HuH-7 (cell line): ENCODE data around the gene R3HDML.

ENCODE experiments used
- DNase-seq: peaks from one replicate; pipeline ENCODE4 v3.0.0; 2011; ENCODE audit warnings: low spot score

The R3HDML gene

DNA sequence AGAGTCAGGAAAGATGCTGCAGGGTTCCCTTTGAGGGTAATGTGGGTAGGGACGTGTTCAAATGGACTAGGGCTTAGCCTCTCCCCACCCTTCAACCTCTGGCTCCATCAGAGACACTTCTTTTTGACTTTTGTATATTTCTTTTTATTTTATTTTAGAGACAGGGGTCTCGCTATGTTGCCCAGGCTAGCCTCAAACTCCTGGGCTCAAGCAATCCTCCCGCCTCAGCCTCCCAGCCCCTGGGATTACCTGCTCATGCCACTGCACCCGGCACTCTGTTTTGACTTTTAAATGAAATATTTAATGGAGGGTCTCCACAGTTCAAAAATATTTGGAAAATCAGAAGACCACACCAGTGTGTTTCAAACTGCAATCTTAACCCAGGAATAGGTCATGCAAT lies 27.2 kb downstream of the R3HDML start:
- DNase-seq, result no peak

- DNase-seq, result no peak
Observed at GRCh38 chr20:44364780-44365179, 27.9 kb downstream of the R3HDML start.

DNA sequence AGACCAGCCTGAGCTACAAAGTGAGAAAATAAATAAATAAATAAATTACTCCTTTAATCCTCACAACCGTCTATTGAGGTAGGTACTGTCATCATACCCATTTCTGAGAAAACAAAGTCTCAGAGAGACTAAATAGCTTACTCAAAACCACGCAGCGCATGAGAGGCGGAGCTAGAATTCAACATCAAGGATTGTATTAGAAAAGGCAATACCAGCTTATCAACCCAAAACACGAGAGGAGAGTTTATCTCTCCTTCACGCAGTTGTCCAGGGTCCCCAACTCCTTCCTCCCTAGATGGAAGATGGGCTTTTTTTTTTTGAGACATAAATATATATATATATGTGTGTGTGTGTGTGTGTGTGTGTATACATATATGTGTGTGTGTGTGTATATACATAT lies 30.9 kb downstream of the R3HDML start:
- no peak for DNase-seq

- peak; percentile 84 for DNase-seq
Observed at GRCh38 chr20:44370639-44371218, 33.9 kb downstream of the R3HDML start.

DNA sequence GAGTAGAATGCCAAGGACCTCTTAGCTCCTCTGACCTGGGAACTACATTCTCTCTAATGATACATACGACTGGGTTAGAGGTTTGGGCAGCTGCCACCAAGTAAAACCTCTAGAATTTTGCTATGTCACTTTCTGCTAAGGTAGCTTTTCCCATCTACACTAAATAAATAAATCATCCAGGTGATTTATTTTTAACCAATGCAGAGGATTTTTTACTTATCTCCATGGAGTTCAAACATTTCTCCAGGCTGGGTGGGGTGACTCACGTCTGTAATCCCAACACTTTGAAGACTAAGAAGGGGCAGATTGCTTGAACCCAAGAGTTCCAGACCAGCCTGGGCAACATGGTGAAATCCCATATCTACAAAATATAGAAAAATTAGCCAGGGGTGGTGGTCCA lies 45.8 kb downstream of the R3HDML start:
- no peak for DNase-seq

DNA sequence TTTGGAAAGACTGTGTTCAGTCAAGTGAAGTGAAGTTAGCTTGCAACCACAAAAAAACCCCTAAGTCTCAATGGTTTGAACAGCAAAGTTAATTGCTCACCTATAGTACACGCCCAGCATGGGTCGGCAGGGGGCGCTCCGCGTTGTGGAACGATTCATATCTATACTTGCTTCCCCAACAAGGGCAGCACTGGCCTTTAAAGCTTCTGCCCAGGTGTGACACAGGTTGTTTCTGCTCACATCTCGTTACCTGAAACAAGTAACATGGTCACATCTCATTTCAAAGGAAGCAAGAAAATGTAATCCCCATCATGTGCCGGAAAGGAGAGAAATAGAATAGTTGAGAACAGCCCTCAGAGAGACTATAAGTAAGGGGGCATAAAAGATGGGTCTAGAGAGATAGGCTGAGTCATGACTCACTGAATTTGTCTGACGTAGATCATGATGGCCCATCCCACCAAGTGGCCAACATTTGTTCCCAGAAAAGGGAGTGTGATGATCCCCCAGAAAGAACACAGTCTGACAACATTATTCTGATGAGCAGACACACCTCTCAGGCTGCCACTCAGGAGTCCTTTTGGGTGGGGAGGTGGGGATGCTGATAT lies 47.7 kb downstream of the R3HDML start:
- no peak for DNase-seq

GRCh38 chr20:44388466-44389023 lies 51.7 kb downstream of the R3HDML start:
- DNase-seq, result peak; percentile 76

DNA sequence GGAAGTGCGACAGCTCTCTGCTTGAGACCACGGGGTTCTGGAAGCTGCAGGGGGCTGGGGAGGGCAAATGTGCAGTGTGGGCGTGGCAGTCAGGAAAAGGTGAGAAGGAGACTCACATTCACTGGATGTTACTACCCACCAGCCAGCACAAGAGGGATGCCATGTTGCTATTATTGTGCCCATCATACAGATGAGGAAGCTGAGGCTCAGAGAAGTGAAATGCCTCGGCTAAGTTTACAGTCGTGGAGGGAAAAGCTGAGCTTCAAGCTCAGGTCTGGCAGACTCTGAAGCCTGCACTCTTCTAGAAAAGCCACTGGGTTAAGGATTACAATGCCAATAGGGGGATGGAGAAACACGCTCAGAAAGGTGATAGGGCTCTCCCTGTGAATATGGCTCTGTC lies 53.0 kb downstream of the R3HDML start:
- no peak for DNase-seq

- no peak for DNase-seq
Observed at GRCh38 chr20:44390280-44390679, 53.4 kb downstream of the R3HDML start.

DNA sequence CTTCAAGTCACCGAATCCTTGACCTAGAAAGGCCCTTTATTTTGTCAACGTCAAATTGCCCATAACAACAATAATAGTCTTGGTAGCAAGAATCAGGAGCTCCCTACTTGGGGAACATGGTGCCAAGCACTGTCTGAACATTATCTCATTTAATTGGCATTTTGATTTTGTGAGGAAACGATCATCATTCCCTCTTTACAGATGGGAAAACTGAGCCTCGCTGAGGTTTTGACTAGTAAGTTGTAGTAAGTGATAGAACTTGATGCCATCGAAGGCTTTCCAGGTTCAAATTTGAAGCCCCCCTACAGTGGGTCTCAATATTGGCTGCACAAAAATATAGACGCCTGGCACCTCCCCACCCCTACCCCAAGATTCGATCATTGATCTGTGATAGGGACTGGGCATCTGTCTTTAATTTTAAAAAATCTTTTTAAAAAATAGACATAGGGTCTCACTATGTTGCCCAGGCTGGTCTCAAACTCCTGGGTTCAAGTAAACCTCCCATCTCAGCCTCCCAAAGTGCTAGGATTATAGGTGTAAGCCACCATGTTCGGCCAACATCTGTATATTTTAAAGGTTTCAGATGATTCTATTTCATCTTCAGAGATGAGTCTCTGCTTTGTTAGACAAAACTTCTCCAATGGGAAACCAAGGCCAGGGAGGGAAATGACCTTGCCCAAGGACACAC lies 55.4 kb downstream of the R3HDML start:
- DNase-seq, result no peak

DNA sequence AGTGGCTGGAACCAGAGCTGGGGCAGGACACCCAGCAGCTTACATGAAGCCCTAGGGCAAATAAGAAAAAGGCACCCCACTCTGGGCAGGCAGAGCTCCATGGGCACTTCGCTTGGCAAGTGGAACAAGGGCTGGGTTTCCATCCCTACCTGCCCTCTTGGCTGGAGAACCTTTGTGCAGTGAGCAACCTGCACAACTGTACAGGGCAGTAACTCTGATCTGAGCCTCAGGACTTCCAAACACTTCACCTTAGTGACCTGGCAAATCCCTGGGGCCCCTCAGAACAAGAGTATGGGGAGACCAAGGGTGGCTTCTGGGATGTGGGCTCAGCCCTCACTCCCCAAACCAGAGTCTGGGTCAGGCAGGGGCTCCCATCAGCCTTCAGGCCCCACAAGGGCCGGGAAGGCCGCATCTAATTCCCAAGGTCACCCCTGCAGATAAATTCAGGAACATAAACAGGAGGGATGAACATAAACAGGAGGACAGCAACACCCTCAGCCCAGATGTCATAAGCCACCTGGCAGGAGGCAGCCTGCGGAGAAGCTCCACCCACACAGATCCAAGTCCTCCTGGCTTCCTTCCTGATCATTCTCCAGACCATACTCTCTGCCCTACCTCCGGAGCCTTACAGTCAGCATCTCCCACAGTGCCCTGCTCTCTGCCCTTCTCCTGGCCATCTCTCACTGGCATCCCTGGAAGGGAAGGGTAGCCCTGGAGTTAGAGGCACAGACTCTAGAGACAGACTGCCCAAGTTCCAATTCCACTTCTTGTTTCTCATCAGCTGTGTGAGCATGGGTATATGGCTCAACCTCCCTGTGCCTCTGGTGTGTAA lies 56.1 kb downstream of the R3HDML start:
- peak; percentile 53 for DNase-seq

DNA sequence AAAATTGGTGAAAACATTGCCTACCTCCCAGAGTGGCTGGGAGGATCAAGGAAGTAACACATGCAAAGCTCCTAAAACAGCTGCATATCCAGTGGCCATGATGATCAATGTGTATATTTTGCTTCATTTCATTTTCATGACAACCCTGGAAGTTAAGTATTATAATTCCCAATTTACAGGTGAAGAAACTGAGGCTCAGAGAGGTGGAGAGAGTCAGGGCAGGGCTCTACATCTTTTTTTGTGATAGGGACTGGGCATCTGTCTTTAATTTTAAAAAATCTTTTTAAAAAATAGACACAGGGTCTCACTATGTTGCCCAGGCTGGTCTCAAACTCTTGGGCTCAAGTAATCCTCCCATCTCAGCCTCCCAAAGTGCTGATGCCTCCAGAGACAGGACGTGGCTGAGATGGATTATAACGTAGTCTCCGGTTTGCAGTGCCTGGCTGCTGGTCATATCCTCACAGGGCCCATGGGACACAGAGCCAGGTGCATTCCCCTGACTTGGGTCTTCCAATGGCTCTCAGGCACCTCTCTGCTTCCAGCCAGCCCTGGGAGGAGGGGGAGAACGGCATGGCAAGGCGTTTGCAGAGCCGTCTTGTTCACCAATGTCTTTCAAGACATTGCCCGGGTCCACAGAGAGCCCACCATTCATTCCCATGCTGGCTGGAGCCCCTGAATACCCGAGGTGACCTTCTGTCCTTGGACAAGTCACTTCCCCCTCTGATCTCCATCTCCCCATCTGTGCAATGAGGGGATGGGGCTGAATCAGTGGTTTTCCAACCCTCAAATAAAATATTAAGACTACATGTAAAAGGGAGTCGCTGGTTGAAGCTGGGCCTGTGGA lies 57.0 kb downstream of the R3HDML start:
- DNase-seq, result no peak

DNA sequence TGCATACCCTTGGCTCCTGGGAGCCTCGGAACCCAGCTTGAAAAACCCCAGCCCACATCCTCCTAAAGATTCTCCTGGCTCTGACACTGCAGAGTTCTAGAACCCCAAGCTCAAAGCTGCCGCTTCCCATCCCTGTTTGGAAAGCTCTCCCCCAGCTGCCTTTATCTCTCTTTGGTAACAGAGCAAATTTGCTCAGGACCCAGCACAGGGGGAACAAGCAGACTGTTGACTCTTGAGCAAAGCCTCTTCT lies 57.5 kb downstream of the R3HDML start:
- DNase-seq, result no peak

DNA sequence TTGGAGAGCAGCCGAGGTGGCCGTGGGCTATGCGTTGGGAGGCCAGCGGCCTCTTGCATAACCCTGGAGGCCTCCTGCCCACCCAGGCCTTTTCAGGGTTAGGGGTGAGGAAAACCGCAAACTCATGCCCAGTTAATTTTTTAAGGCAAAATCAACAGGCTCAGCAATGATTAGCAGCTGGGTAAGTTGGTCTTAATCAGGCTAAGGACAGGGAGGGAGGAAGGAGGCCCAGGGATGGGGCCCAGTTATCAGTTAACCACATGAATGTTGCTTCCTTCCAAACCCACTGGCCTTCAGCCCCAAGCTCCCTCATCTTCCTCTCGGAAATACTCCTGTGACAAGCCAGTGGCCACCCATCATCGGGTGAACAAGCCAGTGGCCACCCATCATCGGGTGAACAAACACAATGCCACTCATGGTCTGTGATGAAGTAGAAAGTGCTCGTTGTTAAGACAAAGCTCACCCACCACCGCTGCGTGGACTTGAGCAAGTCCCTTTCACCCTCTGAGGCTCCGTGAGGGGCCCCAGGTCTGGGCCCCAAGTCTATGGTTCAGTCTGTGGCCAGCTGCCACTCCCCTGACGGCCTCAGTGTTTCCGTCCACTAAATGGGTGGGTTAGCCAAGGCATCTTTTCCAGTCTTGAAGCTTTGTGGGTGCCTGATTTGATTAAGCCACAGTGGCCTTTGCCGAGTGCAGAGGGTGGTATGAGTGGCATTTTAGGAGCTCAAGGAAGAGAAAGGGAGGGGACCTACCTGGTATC lies 58.0 kb downstream of the R3HDML start:
- DNase-seq, result peak; percentile 92

DNA sequence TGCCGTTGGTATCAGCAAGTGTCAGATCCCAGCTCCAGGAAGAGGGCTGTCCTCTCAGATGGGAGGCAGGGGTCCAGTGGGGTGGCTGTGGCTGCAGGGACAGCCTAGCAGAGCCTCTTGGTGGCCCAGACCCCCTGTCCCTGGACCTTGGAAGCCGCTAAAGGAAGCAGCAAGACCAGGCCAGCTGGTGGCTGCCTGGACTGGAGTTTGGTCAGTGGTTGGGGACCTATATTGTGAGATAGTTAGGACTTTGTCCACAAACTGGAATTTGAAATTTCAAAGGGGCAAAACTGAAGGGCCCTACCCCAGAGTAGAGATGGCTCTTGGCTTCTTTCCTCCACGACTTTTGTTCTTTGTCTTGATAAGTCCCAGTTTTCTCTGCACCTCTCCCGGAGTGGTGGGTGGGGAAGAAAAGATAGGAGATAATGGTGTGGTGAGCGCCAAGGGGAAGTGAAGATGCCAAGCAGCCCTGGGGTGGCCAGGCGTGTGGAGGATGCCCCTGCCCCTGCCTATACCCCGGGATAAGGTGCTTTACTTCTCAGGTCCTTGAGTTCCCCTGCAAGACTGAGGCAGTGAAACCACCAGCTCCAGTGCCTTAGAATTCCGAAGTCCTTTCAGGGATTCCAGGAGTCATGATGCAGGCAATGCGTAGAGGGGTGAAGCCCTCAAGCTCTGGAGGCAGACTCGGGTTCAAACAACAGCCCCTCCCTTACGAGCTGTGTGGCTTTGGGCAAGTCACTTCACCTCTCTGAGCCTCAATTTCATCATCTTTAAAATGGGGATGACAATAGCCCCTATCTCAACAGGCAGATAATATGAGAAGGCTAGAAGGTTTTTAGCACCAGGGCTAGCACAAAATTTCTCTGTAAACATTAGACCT lies 58.9 kb downstream of the R3HDML start:
- DNase-seq, result no peak

DNA sequence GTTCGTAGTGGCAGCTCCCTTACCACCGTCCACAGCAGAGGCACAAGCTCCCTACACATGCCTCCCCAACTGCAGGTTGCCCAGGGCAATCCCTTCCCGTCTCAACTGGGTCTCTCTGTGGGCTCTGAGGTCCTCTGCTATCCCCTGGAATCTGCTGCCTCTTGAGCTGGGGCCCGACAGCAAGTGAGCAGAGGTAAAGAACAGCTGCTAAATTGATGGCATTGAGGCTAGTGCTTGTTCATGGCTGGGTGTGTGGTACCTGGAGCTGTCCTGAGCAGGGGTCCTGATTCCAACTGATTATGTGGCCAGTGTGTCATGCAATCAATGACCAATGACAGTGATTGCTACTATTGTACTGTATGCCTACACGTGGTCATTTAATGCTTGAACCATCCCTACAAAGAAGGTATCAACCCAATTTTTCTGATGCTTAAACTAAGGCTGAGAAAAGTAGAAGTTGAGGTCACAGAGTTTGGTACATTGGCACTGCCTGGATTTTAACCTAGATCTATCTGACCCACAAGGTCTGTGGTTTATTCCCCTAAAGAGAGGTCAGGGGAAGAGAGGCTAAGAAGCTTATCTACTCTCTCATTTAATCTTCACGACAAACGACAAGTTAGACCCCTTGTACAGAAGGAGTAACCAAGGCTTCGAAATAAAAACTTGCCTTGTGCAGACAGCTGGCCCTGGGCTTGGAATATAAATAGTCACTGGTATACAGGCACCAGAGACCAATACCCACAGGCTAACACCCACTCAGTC lies 59.7 kb downstream of the R3HDML start:
- no peak for DNase-seq

GRCh38 chr20:44398335-44398734 lies 61.5 kb downstream of the R3HDML start:
- no peak for DNase-seq

GRCh38 chr20:44399446-44399845 lies 62.6 kb downstream of the R3HDML start:
- DNase-seq, result no peak

- no peak for DNase-seq
Observed at GRCh38 chr20:44400671-44400969, 63.8 kb downstream of the R3HDML start.
